Fibroblast of skin of abdomen (primary cell): Measurements from ENCODE around the gene PDE6G.

Experiments used
- DNase-seq: peaks from one replicate; pipeline ENCODE4 v3.0.0-alpha.2; 2013

PDE6G gene

DNA sequence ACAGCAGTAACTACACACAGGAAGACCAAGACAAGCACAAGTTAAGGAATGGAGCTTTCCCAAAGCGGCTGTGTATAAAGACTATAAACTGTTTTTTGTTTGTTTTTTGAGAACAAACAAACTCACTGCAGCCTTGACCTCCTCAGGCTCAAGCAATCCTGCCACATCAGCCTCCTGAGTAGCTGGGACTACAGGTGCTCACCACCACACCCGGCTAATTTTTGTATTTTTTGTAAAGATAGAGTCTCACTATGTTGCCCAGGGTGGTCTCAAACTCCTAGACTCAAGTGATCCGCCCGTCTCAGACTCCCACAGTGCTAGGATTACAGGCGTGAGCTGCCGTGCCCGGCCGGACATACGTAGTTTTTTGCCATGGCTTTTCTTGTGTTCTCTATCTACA lies 4.1 kb upstream of the PDE6G start:
- no peak for DNase-seq

DNA sequence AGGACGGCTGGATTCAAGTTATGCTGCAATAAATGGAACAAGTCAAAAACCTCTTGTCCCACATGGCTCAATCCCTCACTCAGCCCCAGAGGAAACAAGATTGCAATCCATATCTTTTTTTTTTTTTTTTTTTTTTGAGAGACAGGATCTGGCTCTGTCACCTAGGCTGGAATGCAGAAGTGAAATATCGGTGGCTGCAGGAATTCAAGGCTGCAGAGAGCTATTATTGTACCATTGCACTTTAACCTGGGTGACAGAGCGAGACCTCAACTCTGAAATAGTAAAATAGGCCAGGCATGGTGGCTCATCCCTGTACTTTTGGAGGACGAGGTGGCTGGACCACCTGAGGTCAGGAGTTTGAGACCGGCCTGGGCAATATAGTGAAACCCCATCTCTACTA lies 2.7 kb upstream of the PDE6G start:
- no peak for DNase-seq

DNA sequence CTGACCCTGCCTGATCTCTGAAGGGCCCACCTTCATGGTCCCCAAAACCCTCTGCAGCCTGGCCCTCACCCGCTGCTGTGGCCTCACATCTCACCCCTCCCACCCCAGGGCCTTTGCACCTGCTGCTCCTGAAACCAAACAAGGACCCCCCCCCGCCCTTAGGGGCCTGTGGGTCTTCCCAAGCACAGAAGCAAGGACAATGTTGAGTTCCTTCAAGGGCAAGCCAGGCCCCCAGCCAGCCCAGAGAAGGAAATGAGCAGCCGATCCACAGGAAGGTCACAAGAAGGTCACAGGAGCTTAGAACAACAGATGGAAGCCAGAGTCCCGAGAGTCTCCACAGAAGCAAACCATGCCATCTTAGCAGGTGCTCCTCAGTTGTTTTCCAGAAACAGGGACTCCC lies 493 bp upstream of the PDE6G start:
- DNase-seq = no peak

DNA sequence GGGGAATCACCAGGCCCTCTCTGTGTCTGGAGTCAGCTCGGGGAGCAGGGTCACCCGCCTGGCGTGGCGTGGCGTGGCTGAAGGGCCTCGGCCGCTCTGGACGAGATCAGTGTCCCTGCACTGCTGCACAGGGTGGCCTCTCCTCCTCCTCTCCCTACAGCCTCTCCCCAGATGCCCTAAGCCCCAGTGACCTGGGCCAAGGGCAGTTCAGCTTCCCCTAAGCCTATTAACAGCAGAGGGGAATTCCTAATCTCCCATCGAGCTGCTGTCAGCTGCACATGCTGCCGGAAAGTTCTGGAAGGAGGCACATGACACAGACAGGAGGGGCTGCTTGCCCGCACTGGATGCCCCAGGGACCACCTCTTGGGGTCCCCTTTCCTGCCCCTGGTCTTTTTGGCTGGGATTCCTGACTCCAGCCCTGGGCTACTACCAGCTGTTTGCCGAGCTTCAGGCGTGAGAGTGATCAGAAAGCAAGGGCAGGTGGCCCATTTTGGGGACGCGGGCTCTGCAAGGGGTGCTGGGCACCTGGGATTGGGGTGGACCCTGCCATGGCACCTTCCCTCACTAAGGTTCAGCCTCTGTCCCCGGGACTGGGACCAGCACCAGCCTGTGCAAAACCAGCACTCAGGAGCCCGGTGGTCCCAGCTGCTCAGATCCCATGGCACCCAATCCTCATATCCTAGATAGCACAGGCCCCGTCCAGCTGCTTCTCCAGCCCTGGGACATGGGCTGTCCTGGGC lies 794 bp downstream of the PDE6G start:
- no peak for DNase-seq

DNA sequence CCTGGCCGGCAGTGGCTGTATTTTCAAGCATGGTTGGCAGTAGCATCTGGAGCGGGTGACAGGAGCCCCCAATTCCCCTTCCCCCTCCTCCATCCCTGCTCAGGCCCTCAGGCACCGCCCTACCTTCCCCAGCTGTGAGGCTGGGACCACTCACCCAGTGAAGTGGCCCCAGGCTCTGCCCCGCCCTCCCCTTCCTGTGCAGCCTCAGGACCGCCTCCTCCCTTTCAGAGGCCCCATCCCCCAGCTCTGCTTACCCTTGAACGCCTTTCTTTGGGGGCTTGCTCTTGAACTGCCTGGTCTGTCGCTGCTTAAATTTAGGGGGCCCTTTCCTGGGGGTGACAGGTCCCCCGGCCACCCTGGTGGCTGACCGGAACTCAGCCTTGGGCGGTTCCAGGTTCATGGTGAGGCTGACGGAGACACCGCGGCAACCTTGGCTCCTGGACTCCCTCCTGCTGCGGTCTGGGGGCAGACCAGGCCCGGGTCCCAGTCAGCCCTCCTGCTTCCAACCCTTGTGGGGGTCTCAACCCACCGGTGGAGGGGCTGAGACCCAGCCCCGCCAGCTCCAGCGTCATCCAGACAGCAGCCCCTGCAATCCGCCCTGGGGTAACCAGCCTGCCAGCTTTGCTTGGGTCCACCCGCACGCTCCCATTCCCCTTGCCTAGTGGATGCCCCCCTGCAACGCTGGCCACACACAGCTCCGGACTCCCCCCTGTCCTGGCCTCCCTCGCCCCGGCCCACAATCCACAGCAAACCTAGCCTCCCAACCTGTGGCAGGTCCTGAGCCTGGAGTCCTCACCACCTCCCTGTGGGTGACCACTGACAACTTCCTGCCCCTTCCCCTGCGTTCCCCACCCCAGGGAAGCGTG lies 3.2 kb downstream of the PDE6G start:
- DNase-seq = no peak

DNA sequence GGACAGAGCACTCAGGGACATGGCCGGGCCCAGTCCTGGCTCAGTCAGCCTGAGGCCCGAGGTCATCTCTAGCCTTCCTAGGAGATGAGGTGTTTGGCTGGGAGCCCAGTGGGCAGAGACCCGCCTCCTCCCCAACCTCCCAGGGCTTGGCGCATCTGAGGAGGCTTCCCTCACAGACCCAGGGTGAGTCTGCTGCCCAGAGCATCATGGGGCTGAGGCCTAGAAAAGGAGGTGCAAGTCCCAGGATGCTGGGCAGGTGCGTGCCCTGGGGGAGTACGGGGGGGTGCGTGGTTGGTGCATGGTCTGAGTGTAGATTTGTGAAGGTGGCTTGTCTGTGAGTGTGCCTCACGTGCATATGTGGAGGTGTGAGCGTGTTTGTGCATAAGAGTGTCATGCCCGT lies 4.7 kb downstream of the PDE6G start:
- DNase-seq = peak; percentile 77

DNA sequence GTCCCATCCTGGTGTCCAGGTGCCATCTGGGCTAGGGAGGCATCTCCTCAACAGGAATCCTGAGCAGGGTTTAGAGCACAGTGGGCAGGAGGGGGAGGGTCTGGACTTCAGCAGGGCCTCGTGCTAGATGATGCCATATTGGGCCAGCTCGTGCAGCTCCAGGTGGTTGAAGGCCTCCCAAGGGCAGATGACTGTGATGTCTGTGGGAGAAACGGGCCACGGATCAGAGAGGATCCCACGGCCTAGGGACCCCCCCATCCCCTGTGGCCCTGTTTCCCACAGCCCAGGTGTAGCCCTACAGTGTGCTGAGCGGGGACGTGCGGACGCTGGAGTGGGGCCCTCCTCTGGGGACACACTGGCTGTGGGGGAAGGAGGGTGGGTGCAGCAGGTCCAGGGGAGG lies 5.4 kb downstream of the PDE6G start:
- DNase-seq = no peak

DNA sequence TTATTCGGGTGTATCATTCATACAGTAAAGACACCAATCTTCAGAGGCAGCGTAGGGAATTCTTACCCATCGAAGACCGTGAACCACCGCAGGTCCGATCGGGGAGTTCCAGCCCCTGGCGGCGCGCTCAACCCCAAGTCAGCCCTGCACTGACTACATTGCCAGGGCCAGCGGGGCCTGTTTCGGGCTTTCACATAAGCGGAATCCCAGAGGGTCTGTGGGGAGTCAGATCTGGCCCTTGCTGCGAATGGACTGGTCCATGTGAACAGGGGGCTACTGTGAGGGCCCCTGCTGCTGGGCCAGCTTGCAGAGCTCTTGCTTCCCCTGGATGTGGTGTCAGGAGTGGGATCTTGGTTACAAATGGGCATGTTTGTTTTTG lies 7.6 kb downstream of the PDE6G start:
- DNase-seq = no peak

DNA sequence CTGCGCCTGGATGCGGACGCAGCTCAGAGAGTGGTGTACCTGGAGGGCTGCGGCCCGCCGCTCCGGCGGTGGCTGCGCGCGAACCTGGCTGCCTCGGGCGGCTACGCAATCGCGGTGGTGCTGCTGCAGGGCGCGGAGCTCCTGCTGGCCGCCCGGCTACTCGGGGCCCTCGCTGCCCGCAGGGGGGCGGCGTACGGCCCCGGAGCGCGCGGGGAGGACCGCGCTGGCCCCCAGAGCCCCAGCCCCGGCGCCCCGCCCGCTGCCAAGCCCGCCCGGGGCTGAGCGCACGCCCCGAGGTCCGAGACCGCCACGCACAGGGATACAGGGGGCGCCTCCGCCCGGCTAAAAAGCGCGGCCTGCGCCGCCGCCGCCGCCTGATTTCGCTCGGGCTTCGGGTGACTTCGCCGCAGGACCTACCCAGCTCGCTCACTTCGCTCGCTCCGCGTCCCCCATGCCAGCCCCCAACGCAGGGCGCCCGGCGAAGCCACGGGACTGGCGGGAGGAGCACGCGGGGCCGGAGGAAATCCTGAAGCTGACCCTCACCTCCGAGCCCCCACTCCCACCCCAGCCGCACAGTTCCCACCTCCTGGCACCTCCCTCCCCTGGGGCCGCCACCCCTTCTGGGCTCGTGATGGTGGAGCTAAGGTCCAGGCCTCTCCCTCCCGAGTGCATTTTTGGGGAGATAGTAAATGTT lies 8.2 kb downstream of the PDE6G start:
- no peak for DNase-seq

DNA sequence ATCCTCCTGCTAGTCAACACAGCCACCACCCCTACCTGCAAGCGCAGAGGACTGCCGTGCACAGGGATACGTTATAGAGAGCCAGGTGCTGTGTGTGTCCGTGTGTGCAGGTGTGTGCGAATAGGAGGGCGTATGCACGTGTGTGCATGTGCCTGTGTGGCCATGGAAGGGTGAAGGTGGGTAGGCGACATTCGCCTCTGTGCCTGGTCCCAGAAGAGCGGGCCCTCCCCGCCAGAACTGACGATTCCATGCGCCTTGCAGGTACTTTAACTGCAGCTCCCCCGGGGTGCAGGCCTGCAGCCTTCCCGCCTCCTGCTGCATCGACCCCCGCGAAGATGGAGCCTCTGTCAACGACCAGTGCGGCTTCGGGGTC lies 8.7 kb downstream of the PDE6G start:
- no peak for DNase-seq

DNA sequence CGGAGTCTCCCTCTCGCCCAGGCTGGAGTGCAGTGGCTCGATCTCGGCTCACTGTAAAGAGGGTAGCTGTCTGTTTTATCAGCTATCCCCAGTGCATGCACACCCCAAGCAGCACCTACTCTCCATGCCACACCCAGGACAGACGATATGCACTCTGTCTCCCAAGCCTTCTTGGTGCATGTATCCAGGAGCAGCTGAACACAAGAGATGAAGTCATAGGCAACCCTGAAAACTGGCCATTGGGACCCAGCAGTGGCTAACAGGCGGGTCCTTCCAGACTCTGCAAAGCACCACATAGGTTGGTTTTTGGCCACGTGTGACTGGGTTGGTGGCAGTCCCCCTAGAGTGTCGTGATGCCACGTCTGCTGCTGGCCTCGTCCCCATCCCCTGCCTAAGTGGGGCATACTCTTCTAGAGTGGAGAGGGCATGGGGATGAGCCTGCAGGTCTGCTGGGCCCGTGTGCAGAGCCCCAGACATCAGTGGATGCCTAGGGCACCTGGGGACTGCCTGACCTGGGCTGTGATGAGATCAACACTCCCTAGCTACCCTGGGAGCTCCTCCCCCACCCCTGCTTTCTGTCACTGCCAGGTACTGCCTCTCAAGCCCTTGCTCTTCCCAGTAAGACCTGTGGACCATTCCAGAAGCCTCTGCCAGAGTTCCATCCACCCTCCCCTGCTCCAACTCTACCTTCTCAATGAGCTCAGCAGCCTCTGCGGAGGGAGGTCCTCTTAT lies 9.3 kb downstream of the PDE6G start:
- DNase-seq = no peak

DNA sequence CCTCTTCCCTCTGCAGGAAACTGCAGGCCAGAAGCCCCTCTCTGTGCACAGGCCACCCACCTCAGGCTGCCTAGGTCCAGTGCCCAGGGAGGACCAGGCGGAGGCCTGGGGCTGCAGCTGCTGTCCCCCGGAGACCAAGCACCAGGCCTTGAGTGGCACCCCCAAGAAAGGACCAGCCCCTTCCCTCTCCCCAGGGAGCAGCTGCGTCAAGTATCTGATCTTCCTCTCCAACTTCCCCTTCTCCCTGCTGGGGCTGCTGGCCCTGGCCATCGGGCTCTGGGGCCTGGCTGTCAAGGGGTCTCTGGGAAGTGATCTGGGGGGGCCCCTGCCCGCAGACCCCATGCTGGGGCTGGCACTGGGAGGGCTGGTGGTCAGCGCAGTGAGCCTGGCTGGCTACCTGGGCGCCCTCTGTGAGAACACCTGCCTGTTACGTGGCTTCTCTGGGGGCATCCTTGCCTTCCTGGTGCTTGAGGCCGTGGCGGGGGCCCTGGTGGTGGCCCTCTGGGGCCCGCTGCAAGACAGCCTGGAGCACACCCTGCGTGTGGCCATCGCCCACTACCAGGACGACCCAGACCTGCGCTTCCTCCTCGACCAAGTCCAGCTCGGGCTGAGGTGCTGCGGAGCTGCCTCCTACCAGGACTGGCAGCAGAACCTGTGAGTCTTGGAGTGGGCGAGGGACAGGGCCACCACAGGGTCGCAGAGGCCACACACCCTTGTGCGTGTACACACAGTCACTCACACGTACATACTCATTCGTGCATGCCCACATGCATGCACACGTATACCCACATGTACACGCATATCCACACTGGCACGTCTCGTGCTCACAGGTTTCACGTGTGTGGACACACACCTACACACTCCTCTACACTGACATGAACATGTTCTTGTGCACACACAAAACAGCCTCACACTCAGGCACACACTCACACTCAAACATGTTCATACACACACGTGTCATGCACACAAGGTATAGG lies 11.1 kb downstream of the PDE6G start:
- DNase-seq = no peak

DNA sequence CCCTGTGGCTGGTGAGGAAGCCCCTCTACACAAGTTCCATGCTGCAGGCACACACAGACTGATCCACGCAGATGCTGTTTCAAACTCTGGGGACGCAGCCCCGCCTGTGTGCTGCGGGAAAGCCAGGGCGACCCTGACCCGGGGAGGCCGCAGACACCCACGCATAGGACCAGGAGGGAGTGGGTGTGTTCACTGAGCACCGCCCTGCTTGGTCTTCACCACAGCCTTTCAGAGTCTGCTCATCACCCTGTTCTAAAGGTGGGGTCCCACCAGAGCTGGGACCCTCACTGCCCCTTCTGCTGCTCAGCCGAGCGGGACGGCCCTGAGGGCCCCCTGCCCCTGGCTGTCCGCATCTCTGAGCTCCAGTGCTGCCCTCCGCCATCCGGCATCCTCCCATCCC lies 11.8 kb downstream of the PDE6G start:
- no peak for DNase-seq

DNA sequence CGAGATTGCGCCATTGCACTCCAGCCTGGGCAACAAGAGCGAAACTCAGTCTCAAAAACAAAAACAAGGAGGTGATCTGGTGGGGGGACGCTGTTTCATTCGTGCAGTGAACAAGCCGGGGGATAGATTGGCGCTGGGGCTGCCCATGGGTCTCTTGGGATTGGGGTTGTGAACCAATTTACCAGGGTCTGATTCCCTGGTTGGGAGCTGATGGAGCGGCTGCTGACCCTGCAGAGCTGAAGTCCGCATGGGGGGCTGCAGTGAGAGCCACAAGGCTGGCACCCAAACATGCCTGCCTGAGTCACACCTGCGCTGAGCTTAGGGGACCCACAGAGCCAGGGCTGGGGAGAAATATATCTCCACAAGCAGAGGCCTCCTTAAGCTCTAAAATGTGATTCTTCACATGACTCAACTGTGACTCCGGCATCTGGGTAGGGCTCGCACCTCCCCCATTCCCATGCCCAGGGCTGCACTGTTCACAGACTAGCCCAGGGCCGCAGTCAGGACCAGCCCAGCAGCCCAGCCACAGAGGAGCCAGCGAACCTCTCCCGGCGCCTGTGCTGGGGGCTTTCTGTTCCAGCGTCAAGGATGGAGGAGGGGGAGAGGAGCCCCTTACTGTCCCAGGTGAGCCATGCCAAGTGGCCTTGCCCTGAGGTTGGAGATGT lies 14.4 kb downstream of the PDE6G start:
- peak; percentile 73 for DNase-seq

DNA sequence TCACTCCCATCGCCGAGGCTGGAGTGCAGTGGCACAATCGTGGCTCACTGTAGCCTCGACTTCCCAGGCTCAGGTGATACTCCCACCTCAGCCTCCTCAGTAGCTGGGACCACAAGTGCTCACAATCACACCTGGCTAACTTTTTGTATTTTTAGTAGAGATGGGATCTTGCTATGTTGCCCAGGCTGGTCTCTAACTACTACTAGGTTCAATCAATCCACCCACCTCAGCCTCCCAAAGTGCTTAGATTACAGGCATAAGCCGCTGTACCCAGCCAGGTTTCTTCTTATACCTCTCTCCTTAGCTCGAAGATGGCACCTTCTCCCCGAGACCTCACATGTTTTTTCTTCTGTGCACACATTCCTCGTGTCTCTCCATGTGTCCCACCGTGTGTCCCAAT lies 16.3 kb downstream of the PDE6G start:
- no peak for DNase-seq

DNA sequence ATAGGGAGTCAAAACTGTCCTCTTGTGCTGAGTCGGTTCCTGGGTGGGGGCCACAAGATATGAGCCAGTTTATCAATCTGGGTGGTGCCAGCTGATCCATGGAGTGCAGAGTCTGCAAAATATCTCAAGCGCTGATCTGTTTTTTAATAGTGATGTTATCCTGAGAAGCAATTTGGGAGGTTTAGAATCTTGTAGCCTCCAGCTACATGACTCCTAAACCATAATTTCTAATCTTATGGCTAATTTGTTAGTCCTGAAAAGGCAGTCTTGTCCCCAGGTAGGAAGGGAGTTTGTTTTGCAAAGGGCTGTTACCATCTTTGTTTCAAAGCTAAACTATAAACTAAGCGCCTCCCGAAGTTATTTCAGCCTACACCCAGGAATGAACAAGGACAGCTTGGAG lies 17.7 kb downstream of the PDE6G start:
- no peak for DNase-seq

DNA sequence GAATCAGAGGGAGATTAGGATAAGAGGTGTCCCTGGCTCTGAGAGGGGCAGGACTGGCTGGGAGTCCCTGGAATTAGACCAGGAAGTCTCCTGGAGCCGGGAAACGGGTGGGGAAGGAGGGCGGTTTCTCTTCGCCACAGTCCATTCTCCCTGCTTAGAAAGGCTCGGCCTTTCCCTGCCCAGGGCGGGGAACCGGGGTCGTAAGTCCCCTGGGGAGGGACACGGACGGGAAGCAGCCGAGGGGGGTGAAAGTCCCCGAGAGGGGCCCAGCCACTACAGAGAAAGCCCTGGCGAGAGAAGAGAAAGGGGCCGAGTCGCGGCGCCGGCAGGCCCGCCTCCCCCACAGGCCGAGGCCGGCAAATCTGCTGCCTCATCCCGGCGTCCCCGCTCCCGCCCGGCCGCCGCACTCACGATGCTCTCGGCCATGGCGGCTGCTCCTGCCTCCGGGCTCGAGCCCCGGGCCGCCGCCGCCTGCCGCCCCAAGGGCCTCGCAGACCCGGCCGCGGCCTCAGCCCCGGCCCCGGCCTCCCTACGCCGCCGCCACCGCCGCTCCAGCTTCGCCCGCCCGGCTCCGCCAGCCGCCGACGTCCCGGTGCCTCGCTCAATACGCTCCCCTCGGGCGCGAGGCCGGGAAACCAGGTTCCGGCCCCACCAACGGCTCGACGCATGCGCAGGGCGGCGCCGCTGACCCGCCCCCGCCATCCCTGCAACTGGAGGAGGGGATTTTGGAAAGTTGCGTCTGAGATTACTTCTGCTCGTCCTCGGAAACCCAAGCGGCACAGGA lies 19.6 kb downstream of the PDE6G start, which contains the start of the genes NPLOC4 and TSPAN10:
Gene NPLOC4 (minus strand): TSS at position 608 of the 784 bp plus-strand sequence. CDS start 182 bp downstream, at position 426.
Gene TSPAN10 (plus strand): TSS at position 692 of the 784 bp plus-strand sequence. CDS start 5,217 bp downstream, outside the sequence.
- peak; percentile 83 for DNase-seq

DNA sequence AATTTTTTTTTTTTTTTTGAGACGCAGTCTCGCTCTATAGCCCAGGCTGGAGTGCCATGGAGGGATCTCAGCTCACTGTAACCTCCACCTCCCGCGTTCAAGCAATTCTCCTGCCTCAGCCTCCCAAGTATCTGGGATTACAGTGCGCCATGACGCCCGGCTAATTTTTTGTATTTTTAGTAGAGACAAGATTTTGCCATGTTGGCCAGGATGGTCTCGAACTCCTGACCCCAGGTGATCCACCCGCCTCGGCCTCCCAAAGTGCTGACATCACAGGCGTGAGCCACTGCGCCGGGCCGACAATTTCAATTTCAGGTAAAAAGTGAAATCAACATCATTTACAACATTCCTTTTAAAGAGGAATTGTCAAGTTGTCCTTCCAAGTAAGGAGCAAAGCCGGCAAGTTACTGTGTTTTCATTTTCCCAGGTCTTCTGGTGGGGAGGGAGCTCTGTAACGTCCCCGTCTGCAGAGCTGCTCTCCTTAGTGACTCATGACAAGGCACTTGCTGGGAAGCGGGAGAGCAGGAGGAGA lies 20.3 kb downstream of the PDE6G start:
- DNase-seq = no peak

DNA sequence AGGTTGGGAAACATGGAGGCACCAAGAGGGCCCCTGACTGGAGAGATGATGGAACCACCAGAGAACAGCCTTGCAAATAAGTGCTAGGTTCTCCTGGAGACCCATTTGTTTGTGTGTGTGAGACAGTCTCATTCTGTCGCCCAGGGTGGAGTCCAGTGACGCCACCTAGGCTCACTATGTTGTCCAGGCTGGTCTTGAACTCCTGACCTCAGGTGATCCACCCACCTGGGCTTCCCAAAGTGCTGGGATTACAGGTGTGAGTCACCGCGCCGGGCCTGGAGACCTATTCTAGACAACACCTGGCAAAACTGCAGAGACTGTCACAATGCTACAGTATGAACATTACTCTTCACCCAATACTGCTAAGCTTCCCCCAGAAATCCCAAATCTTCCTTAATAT lies 20.9 kb downstream of the PDE6G start:
- no peak for DNase-seq

DNA sequence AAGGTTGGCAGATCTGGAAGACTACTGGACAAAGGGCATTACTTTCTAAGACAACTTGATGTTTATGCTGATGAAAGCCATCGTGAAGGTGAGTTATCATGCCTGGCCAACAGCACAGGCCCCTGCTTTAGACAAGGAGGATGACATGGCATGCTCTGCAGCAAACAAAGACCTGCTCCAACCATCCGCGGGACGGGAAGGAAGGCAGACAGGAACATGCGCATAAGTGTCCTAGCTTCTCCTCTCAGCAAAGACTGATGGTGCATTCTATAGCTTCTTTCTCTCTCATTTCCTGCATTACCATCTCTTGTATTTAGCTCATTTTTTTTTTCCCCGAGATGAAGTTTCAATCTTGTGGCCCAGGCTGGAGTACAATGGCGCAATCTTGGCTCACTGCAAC lies 24.9 kb downstream of the PDE6G start:
- no peak for DNase-seq
